Osteoblast (primary cell): Measurements from ENCODE around the gene CHRDL2. TPM values are rescaled to one million over a fixed set of nuclear protein-coding genes. Genes with fewer than 3 reads are reported as not detected.

Source experiments
- DNase-seq: peaks from one replicate; pipeline ENCODE4 v3.0.0; 2011; ENCODE audit warnings: low spot score, mixed read lengths; ENCODE audit not compliant: insufficient read length; ENCODE audit errors: missing footprints
- H2AFZ ChIP-seq: 2 replicates; pipeline ENCODE4 v1.6.0; 2011; ENCODE audit warnings: mild to moderate bottlenecking, low read length
- H3K27ac ChIP-seq: 2 replicates; pipeline ENCODE4 v1.5.1; 2011; ENCODE audit warnings: mild to moderate bottlenecking, low read depth, low read length, moderate library complexity
- H3K27me3 ChIP-seq: 2 replicates; pipeline ENCODE4 v1.6.0; 2012; ENCODE audit warnings: mild to moderate bottlenecking, control low read depth, inconsistent platforms, low read length, moderate library complexity; ENCODE audit not compliant: insufficient read depth
- H3K36me3 ChIP-seq: 2 replicates; pipeline ENCODE4 v1.5.1; 2011; ENCODE audit warnings: mild to moderate bottlenecking, low read length, control low read depth, moderate library complexity; ENCODE audit not compliant: insufficient read depth
- H3K4me1 ChIP-seq: 2 replicates; pipeline ENCODE4 v1.5.1; 2011; ENCODE audit warnings: mild to moderate bottlenecking, low read length, control low read depth, moderate library complexity; ENCODE audit not compliant: insufficient read depth
- H3K4me2 ChIP-seq: 2 replicates; pipeline ENCODE4 v1.6.0; 2011; ENCODE audit warnings: mild to moderate bottlenecking, low read length; ENCODE audit not compliant: insufficient read depth
- H3K4me3 ChIP-seq: fragments of 200-600 bp; sonication (generic); 3 replicates; pipeline ENCODE4 v1.5.1; 2012; ENCODE audit warnings: mild to moderate bottlenecking, low read length, inconsistent platforms; ENCODE audit not compliant: insufficient read depth
- H3K79me2 ChIP-seq: 2 replicates; pipeline ENCODE4 v1.6.0; 2012; ENCODE audit warnings: mild to moderate bottlenecking, low read length, control low read depth, inconsistent platforms; ENCODE audit not compliant: insufficient read depth
- H3K9me3 ChIP-seq: 2 replicates; pipeline ENCODE4 v1.5.1; 2011; ENCODE audit warnings: low read depth, low read length, control low read depth
- H4K20me1 ChIP-seq: 2 replicates; pipeline ENCODE4 v1.6.0; 2012; ENCODE audit warnings: mild to moderate bottlenecking, low read length, control low read depth; ENCODE audit not compliant: insufficient read depth
- total RNA-seq: library from RNA; depleted of rRNA; stranded (reverse); fragments of >200 nt; gene quantifications from 2 replicates; pipeline ENCODE4 v1.2.3, GENCODE V29; 2012
- TF ChIP-seq, protein P1 (sequence below): IDR thresholded peaks from 2 replicates; pipeline ENCODE4 v1.5.1; 2011; ENCODE audit warnings: mild to moderate bottlenecking, low read depth, low read length, moderate library complexity; ENCODE audit errors: extremely low read depth

CHRDL2 gene
- total RNA-seq, 1 donor = under 0.01 TPM

DNA sequence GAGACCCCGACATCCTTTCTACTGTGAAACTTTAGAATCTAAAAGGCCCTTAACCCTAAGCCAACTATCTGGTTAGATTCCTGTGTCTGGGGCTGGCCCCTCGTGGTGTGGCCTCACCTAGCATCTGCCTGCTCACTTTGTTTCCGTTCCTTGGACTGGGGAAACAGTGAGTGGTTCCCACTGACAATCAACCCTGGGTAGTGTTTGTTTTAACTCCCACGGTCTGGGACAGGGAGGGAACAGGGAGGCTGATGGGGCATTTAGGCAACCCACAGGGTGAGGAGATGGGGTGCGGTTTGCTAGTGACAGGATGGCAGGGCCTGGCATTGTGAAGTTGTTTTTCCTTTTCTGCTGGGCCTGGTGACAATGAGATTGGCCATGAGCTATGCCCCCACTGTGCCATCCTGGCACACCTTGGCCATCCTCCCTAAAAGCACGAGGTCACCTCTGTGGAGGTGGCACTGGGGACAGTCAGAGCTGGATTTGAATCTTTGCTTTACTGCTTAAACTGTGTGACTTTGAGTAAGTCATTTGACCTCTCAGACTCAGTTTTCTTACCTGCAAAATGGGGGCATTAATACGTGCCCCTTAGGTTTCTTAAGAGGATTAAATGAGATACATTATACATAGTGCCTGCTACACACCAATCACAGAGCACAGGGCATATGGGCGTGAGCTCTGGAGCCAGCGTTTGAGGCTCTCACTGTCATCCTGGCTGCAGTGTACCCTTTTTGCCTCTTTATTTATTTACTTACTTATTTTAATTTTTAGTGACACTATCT is 31.4 kb downstream of the CHRDL2 start:
- no peak overlapping the region for H3K4me2 ChIP-seq
- H4K20me1 ChIP-seq = no peaks in the 10 kb centered on the region
- peak overlapping the region; percentile 40 for H2AFZ ChIP-seq
- H3K4me1 ChIP-seq = peaks cover 24% of the 10 kb centered on the region
- H3K27me3 ChIP-seq = no peaks in the 10 kb centered on the region
- no peaks in the 10 kb centered on the region for H3K36me3 ChIP-seq
- DNase-seq = no peak
- H3K27ac ChIP-seq = peak overlapping the region; percentile 36
- no peaks in the 10 kb centered on the region for H3K9me3 ChIP-seq
- TF ChIP-seq, protein P1, sequence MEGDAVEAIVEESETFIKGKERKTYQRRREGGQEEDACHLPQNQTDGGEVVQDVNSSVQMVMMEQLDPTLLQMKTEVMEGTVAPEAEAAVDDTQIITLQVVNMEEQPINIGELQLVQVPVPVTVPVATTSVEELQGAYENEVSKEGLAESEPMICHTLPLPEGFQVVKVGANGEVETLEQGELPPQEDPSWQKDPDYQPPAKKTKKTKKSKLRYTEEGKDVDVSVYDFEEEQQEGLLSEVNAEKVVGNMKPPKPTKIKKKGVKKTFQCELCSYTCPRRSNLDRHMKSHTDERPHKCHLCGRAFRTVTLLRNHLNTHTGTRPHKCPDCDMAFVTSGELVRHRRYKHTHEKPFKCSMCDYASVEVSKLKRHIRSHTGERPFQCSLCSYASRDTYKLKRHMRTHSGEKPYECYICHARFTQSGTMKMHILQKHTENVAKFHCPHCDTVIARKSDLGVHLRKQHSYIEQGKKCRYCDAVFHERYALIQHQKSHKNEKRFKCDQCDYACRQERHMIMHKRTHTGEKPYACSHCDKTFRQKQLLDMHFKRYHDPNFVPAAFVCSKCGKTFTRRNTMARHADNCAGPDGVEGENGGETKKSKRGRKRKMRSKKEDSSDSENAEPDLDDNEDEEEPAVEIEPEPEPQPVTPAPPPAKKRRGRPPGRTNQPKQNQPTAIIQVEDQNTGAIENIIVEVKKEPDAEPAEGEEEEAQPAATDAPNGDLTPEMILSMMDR = no peak
- no peaks in the 10 kb centered on the region for H3K79me2 ChIP-seq
- no peak overlapping the region for H3K4me3 ChIP-seq

DNA sequence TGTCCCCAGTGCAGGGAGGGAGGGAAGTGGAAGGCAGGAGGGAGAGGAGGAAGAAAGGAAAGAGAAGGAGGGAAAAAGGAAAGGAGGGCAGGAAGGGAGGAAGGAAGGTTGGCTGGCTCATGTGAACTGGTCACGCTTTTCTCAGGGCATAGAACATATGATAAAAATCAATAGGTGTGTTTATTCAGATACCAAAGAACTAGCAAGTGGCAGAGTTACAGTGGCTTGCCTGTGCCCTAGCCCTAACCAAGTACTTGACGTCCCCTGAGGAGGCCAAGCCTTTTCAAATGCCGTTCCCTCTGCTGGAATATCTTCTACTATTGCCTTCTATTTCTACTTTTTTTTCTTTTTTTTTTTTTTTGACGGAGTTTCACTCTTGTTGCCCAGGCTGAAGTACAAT is 33.5 kb downstream of the CHRDL2 start:
- no peak for DNase-seq
- Histone ChIP-seq H3K79me2 (no peaks in the 10 kb centered on the region), H4K20me1 (no peaks in the 10 kb centered on the region), H3K4me1 (peaks cover 27% of the 10 kb centered on the region), H3K9me3 (no peaks in the 10 kb centered on the region), H2AFZ (no peak overlapping the region), H3K4me3 (no peak overlapping the region), H3K27ac (peak overlapping the region; percentile 94), H3K27me3 (no peaks in the 10 kb centered on the region), H3K36me3 (no peaks in the 10 kb centered on the region), H3K4me2 (no peak overlapping the region)
- TF ChIP-seq, protein P1 = no peak

DNA sequence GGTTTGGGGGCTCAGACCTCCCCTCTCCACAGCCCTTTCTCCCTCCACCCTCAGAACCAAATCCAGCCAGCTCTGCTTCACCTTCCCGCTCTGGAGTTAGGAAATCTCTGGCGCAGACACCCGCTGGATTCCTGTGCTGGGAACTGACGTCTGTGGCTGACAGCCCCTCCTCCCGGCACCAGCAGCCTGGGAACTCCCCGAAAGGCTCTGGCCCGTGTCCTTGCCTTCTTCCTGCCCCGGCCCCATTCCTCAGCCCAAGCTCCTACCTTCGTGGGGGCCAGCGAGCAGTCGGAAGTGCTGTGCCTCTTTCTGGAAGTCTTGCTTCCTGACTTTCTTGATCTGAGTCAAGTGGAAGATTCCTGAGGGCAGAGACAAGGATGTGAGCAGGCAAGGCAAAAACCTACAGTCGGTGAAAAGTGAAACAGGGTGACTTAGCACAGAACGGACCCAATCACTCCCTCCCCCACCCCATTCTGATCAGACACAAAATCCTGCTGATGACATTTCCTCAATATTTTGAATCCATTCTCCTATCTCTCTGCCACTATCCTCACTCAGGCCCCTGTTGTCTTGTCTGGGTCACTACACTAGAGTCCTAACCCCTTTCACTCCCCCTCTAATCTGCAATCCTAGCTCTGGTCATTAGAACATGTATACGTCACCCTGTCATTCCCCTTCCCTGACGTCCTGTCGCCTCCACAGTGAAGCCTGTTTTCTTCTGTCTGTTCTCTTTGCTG is 34.1 kb downstream of the CHRDL2 start:
- H3K4me2 ChIP-seq = peak overlapping the region; percentile 73

More for the DNA sequence above, 34.1 kb downstream of the CHRDL2 start:
- Histone ChIP-seq H3K27ac (peak overlapping the region; percentile 94), H3K4me1 (peaks cover 27% of the 10 kb centered on the region), H2AFZ (peak overlapping the region; percentile 64), H3K36me3 (no peaks in the 10 kb centered on the region), H3K9me3 (no peaks in the 10 kb centered on the region), H4K20me1 (no peaks in the 10 kb centered on the region), H3K79me2 (no peaks in the 10 kb centered on the region), H3K27me3 (no peaks in the 10 kb centered on the region), H3K4me3 (peak overlapping the region; percentile 53)
- DNase-seq = peak; percentile 98
- TF ChIP-seq, protein P1 = no peak
